Fibroblast of the aortic adventitia (primary cell): ENCODE data around the gene SLC25A27. TPM values are rescaled to one million over a fixed set of nuclear protein-coding genes. Genes with fewer than 3 reads are reported as not detected.

Experiments used
- DNase-seq: peaks from one replicate; pipeline ENCODE4 v3.0.0-alpha.2; 2010; ENCODE audit warnings: low read depth
- H3K4me3 ChIP-seq: 2 replicates; pipeline ENCODE4 v1.5.1; 2011; ENCODE audit warnings: low read depth, mild to moderate bottlenecking, control low read depth, low read length, moderate library complexity
- total RNA-seq: library from RNA; depleted of rRNA; stranded (reverse); fragments of >200 nt; gene quantifications from 2 replicates; pipeline ENCODE4 v1.2.3, GENCODE V29; 2012; ENCODE audit warnings: low replicate concordance
- TF ChIP-seq, protein P1 (sequence below): IDR thresholded peaks from 2 replicates; pipeline ENCODE4 v1.5.1; 2011; ENCODE audit warnings: mild to moderate bottlenecking, low read length, control low read depth, inconsistent platforms; ENCODE audit not compliant: insufficient read depth

The SLC25A27 gene
- total RNA-seq: 6.2 and 27.3 TPM in 2 replicates

DNA sequence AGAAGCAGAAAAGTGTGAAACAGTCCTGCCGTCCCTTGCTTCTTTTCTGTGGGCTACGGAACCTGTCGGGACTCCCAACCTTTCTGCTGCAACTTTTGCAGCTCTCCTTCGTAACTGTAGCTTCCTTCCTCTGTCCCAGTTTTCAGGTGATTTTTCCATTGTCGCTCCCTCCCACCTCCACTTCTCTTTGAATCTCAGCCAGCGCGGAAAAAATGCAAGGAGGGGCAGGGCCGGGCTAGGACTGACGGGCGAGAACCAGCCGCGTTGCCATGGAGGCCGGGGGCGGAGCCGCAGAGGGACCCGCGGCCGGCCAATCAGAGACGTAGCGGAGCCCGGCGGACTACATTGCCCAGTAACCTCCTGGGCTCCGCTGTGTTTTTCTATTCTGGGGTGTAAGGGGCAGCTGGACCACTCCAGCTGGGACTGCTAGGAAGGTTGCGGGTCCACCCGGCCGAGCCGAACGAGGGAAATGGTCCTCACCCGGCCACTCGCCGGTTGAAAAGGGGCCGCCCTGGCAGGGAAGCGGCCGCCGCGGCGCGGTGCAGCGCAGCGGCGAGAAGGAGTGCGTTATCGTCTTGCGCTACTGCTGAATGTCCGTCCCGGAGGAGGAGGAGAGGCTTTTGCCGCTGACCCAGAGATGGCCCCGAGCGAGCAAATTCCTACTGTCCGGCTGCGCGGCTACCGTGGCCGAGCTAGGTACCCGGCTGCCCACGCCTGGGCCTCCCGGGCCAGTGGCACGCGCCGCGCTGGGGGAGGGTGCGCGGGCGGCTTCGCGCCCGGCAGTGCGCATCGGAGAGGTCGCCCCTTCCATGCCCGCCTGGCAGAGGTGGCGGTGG is at the start of gene SLC25A27, which contains the start of gene CYP39A1:
Gene SLC25A27 (plus strand): TSS at position 373 of the 836 bp plus-strand sequence. CDS start 218 bp downstream, at position 591.
Gene CYP39A1 (minus strand): TSS at position 216 of the 836 bp plus-strand sequence. CDS start 236 bp downstream, outside the sequence.
- TF ChIP-seq, protein P1, sequence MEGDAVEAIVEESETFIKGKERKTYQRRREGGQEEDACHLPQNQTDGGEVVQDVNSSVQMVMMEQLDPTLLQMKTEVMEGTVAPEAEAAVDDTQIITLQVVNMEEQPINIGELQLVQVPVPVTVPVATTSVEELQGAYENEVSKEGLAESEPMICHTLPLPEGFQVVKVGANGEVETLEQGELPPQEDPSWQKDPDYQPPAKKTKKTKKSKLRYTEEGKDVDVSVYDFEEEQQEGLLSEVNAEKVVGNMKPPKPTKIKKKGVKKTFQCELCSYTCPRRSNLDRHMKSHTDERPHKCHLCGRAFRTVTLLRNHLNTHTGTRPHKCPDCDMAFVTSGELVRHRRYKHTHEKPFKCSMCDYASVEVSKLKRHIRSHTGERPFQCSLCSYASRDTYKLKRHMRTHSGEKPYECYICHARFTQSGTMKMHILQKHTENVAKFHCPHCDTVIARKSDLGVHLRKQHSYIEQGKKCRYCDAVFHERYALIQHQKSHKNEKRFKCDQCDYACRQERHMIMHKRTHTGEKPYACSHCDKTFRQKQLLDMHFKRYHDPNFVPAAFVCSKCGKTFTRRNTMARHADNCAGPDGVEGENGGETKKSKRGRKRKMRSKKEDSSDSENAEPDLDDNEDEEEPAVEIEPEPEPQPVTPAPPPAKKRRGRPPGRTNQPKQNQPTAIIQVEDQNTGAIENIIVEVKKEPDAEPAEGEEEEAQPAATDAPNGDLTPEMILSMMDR: no peak
- DNase-seq: peak; percentile 75
- H3K4me3 ChIP-seq: peak within 1 kb of the TSS; percentile 79

DNA sequence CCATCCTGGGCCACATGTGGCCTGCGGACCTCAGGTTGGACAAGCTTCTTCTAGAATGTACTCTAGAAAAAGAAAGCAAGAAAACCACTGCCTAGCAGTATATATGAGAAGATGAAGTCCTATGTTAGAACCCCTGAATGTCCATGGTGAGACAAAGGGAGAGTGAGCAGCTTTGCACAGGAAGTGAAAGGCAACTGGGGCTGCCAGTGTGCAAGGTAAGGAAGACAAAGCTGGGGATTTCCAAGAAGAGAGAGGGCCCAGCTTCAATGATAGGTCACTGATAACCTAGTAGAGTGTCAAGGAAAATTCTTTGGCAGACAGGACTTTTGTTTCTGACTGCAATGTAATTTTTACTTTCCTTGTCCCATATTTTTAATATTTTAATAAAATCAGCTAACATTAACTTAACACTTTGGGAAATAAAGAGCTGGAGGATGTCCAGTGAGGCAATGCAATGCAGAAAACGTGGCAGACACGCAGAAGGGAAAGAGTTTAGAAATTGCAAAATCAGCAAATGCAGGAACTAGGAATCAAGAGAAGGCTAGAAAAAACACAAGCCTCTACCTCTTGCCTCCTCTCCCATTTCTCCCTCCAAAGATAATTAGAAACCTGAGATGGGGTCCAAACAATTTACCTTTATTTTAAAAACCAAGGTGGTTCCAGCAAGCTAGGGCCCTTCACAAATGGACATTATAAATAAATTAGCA is 47.5 kb upstream of the SLC25A27 start:
- no peak overlapping the region for H3K4me3 ChIP-seq
- TF ChIP-seq, protein P1: no peak
- no peak for DNase-seq

DNA sequence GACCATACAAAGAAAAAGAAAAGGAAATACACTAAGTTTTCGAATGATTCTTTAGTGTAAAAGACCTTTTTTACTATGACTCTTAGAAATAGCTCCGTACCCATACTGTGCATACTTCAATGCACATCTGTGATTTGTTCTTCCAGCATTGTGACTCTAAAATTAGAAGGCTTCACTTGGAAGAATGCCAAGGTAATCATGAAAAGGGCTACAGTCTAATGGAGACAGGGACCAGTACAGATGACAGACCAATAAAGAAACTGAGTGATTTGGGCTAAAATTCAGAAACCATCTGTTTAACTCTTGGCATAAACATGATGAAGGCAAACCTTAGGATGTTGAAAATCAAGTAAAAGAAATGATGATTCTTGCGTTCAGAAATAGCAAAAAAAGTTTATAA is 46.4 kb upstream of the SLC25A27 start:
- H3K4me3 ChIP-seq: no peak overlapping the region
- DNase-seq: no peak
- TF ChIP-seq, protein P1: no peak

- TF ChIP-seq, protein P1: no peak
- DNase-seq: no peak
- H3K4me3 ChIP-seq: no peak overlapping the region
Observed at GRCh38 chr6:46610862-46611553, 41.8 kb upstream of the SLC25A27 start.

- TF ChIP-seq, protein P1: no peak
- no peak for DNase-seq
- no peak overlapping the region for H3K4me3 ChIP-seq
Observed at GRCh38 chr6:46612645-46613044, 40.1 kb upstream of the SLC25A27 start.

DNA sequence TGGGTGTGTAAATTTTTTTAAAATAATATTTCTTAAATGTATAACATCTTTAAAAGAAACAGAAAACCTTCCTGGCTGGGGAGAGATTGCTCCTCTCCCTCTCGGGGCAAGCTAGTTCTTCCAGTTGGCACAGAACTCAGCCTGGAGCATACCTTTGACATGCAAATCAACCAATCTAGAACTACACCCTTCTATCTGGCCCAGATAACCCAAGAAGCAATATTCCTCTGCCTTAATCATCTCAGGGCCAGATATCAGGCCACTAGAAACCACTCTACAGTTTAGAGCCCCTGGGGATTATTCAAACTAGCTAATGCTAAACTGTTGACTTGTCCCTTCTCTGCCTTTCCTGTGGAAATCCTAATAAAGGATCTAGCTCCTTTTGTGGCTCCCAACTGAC is 34.0 kb upstream of the SLC25A27 start:
- no peak overlapping the region for H3K4me3 ChIP-seq
- no peak for DNase-seq
- TF ChIP-seq, protein P1: no peak
